ENCODE data around the gene VAX1.

The VAX1 gene

DNA sequence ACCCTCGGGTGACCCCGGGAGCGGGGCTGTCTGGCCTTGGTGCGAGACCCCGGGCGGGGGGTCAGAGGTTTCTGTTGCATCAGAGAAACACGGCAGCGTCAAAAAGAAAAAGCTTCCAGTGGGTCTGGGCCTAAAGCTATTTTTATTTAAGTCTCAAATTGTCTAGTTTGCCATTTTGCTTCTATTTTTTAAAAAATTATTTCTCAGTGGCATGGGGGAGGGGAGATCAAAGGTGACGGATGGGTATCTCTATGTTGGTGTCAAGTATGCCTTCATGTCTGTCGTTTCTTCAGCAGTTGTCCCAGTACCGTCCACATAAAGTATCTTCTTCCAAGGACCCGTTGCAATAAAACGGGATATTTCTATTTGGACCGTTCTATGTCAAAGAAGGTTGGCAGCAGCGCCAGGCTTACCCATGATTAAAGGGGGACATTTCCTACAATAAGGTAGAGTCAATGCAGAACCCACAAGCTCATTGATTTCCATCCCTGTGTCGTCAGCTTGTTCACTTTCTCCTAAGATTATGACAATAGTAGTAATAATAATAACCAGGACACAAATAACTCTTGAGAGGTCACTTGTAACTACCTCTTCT is 26.0 kb upstream of the VAX1 start:
- no peak for DNase-seq

DNA sequence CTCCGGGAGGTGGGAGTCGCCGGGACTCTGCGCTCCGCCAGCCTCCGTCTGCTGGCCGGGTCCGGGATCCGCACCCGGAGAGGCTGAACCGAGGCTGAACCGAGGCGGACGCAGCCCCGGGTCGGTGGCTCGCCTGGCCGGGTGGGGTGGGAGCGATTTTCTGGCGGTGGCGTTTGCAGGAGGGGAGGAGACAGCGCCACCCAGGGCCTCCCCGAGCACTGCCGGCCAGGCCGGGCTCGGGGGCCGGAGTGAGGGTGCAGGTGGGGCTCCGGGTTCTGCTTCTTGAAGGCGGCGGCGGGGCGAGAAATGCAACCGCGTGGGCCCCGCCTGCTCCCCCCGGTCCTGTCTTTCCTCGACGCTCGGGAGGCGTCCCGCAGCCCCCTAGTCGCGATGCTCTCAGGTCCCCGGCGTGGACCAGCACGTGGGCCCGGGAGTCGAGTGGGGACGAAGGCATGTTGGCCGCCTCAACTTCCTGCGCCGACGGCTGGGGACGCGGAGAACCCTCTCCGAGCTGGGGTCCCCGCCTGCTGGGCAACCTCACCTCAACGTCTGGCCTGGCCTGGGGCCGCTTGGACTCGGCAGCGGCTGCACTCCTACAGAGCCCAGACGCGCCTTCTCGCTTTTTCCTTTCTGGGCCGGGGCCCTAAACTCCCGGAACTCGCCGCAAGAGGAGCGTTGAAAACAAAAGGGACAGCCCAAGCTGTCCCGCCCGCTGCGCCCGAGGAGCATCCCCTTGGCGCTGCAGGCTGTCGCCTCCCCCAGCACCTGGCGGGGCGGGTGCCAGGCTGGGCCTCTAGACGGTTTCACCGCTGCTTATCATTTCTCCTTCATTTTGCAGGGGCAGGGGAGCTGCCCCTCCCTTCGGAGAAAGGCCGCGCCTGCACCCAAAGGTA is 25.2 kb upstream of the VAX1 start:
- DNase-seq, result no peak

DNA sequence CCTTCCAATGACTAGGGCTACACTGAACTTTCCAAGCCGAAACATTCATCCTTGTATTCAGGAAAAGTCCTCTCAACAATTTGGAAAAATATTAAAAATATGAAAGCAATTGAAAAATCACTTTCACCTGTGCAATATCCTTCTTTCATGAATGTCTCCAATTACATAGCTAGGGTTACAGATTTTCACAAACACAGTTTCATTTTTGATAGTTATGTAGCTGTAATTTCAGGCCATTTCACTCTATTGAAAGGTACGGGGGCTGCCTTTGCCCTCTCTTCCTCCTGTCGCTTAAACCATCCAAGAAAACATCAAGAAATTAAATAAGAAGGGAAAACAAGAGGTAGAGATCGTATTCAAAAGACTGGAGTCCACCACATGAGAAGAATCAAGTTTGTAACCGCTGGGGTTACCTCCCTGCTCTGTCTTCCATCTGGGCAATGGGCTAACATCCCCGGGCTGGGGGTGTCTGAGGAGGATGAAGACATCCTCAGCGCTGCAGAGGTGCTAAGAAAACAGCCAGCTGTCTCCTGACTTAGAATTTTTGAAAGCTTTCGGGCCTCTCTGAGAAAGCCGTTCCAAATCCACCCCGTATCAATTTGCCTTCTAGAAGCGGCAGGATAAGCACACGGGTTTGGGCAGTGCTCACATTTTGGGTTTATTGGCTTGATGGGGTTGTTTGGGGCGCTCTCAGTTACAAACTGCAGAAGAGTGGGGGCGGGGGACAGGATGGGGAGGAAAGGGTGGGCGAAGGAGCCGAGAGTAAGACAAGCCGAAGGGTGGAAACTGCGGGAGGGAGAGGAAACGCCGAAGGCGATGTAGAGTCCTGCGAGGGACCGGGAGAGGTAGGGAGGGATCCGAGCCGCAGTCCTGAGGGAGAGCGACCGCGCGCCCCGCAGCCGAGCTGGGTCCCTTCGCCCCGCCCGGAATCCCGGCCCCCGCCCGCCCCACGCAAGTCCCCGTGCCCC is 24.3 kb upstream of the VAX1 start:
- DNase-seq, result no peak

DNA sequence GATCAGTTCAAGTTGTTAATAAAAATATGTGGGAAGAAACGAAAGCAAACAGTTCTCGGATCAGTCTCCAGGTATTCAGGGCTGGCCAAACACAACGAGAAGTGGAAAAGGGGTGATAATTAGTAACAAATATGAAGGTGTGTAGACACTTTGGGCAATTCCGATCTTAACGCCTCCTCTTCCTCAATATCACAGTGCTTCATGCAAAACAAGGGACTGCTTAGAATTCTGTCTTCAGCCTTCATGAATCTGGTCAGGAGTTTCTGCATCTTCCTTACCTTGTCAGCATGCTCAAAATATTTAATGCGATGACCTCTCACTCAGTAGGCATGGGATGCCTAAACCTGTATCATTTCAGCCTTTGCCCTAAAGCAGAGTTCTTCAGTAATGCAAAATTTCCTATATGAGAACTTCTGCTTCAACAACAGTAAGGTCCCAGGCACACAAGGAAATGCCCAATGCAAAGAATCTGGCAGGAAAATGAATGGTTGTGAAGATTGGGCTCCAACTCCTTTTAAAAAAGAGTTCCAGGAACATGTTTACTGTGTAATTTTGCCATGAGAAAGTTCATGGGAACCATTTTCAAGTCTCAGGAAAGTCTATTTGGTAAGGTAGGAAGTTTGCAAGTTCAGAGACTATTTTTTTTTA is 23.4 kb upstream of the VAX1 start:
- DNase-seq, result no peak

DNA sequence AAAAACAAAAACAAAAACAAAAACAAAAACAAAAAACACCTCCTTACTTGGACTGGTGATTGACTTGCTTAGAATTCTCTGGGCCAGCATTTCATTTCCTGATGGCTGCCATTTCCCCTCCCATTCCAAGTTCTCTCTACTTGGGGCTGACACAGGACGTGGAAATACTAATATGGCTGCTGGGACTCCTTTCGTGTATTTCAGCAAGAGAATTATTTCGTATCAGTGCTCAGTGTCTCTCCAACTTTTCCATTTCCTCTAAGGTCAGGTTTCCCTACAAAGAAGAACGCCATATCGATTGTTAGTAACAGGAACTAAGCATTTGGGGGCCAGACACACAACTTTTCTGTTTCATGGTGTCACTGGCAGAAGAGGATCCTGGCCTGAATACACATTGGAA is 22.5 kb upstream of the VAX1 start:
- no peak for DNase-seq

DNA sequence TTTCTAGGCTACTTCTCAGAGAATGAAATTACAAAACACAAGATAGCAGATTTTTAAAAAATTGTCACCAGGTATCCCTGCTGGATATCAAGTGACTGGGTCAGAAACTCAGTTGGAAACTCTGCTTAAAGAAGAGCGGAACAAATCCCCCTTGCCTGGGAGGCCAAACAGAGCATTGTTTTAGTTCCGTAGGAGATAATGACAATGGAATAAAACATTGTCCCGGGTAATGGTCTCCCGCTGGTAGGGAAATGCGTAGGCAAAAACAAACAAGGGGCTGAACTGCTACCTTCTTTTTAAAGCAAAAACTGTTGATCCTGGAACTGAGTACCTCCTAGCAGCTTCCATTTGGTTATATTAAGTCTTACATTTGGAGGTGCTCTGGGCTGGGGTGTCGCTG is 21.3 kb upstream of the VAX1 start:
- no peak for DNase-seq

DNA sequence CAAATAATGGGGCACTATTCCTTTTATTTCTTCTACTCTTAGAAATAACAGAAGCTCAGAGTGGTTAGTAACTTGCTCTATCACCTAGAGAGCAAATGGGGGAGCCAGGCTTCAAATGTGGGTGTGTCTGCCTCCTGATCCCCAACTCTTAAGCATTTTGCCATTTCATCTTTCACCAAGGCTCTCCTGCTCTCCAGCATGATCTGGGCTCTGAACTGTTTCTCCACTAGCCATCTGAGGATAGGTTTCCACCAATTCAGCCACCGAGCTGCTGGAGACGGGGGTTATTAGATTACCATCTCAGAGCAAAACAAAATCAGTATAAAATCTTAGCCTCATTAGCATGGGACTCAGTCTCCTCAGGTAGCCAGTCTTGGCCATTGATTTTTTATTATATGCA is 20.2 kb upstream of the VAX1 start:
- DNase-seq, result no peak

DNA sequence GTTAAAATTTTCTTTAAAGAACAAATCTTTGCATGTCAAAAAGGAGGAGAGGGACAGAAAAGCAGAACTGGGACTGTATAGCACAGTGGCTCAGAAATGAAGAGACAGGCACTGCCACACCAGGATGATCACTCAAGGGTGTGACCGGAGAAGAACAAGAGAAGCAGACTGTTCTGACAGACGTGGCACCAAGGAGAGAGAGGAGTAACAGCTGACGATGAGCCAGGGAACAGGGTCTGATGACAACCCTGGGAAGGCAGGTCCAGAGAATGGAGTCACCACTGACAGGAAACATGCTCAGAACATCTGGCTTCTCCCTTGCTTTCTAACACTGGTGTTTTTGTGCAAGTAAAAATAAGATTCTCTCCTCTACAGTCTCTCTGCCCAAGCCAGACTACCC is 14.6 kb upstream of the VAX1 start:
- DNase-seq, result no peak

DNA sequence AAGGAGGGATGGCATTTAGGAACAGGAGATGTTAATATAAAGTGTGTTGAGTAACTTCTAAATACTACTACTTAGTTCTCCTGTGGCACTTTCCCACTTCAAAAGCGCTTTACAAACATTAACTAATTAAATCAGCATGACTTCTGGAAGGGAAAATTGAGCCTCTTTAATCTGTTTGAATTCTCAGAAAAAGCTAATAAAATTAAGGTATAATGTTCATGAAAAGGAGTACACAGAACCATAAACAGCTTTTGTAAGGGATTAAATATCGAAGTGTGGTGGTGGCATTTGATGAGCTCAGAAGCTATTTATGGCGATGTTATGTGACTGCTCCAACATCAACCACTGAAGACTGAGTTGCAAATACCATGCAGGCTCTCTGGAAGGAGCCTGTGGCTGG is 10.2 kb upstream of the VAX1 start:
- no peak for DNase-seq

DNA sequence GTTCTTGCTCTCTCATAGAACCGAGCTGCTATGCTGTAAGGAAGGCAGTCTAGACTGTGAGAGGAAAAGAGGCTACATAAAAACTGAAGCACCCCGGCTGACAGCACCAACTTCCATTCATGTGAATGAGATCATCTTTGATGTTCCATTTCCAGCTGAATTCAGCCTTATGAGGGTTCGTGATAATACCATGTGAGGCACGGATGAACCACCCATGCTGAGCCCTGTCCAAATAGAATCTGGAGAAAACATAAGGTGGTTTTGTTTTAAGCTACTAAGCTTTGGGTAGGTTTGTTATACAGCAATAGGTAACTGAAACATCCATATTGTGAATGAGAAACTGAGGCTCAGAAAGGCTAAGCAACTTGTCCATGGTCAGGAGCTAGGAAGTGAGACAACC is 6.9 kb upstream of the VAX1 start:
- DNase-seq, result no peak

DNA sequence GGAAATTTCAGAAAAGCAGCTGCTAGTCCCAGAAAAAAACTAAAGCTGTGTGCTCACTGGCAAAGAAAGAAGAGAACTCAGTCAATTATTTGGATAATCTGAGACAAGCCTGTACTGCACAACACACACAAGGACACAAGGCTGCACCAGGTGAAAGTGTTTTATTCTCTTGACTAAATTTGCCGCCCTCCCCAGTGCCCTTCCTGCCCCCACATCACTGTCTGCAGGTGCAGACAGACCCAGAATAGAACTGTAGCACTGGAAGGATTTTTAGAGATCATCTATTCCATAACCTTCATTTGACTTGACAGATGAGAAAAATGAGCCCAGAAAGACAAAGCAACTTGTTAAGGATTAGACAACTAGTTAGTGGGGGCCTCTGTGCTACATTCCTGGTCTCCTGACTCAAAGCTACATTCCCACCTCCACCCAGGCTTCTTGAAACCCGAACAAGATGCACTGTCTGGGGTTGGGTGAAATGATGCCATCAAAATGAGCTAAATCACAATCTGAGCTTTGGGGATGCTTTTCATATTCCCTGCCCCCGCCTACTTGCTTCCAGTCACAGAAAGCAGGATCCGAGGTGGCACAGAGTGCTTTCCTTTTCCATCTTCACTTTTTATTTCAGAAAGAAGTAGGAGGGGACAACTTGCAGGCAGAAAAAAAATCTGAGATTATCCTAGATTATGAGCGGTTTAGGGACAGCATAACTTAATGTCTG is 5.2 kb upstream of the VAX1 start:
- DNase-seq, result no peak

DNA sequence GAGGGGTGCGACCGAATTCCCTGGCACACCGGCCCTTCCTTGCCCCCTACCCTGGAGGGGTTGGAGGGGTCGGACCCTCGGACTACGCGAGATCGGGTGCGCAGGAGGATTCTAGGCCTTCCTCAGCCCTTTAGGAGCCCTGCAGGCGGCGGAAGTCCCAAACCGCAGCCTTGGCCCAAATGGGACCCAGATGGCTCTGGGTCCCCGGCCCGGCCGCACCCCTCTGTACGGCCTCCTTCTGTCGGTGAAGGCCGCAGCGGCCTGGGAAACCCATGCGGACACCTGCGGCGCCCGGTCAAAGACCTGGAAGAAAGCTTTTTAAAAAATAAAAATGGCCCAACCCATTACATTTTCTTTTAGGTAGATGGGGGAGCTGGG is 2.4 kb upstream of the VAX1 start:
- DNase-seq, result no peak

DNA sequence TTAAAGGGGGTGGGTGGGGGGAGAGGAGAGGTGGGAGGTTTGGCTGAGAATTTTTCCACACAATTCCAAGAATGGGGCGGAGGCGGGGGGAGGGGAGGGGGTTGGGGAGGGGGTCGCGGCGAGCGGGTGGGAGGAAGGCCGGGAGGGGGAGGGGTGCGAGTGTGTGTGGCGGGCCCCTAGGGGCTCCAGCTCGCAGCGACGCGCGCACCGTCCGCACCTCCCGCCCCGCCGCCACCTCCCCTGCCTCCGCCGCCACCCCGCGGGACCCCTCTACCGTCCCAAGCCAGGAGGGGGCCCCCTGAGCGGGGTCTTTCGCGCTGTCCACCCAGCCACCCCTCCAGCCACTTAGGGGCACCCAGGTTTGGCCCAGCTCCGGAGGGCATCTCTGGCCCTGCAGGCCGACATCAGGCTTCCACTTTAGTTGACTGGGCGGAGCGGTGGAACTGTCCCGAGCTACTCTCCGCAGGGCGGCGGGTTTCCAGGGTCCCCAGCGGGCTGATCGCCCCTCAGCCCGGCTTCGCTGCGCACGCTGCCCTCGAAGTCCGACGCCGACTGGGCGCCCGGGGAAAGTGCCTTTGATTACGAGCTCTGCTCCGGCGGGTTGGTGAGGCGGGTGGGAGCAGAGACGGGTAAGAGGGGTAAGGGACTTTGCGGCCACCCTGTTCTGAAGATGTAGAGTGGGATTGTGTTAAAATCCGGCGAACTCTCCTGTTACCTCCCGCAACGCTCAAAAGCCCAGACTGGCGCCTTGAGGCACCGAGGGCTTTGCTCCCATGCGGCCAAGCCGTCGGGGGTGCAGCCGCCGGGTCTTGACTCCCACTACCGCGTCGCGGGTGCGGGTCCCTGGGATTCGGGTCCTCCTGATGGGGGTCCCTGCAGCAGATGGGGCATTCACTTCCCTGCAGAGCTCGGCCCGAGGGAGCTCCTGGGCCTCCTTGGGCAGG is 1.8 kb upstream of the VAX1 start:
- DNase-seq, result no peak

DNA sequence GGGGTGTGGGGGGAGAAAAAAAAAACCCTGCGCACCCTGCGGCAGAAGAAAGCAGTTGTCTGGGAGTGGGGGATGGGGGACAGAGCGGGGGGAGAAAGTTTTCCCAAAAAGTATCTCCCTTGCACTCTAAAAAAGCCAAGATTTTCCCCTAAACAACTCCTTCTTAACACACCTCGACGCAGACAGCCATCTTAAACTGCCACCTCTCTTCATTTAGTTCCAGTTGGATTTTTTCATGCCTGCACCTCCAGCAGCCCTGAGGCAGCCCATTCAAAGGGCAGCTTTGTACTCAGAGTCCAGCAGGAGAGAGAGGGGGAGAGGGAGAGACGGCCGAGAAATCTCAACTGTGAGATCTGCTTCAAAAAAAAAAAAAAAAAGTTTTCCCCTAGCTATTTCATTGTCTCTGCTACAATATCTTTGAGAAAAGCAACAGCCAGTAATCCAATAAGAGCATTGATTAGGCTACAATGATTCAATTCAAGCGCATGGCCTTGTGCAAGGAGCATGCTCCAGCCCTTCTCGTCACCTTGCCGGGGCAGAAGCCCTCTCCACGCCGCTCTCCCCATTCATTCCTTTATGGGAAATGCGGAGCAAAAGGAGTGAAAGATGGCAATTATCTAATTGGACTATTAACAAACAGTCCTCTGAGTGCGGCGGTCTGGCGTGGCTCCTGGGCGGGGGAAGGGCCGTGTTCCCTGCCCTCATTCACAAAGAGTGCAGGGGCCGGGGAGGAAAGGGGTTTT is 939 bp upstream of the VAX1 start:
- no peak for DNase-seq

DNA sequence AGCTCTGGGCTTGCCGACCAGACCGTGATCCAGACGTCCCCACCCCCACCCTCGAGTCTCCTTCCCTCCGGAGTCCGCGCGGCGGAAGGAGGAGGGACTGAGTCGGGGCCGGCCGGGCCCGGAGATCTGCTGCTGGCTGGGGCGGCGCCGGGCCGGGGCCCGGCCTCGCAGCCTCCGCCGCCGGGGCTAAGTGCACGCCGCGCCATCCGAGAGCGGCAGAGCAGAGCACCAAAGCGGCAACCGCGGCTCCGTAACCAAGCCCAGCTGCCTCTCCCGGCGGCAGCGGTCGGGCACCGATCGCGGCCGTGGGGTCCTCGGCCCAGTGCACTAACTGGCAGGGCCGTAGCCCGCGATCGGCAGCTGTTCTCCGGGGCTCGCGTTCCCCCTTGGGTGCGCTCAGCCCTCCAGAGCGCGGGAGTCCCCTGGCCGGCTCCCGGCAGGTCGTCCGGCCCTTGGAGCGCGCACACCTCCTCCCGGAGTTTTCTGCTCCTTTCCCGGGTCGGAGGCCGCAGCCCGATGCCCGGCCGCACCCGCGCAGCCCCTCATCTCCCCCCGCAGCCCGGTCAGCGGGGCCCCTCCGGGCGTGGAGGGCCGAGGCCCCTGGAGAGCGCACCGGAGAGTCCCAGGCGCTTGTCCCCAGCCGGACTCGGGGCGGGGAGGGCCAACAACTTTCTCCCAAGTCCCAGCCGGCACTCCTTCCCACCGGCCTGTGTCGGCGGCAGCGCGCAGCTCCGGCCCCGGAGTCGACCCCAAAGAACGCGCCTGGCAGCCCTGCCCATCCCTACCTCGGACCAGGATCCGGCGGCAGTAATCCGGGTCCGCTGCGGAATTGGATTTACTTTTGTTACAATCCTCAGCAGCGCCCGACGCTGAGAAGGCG is 799 bp downstream of the VAX1 start:
- no peak for DNase-seq

DNA sequence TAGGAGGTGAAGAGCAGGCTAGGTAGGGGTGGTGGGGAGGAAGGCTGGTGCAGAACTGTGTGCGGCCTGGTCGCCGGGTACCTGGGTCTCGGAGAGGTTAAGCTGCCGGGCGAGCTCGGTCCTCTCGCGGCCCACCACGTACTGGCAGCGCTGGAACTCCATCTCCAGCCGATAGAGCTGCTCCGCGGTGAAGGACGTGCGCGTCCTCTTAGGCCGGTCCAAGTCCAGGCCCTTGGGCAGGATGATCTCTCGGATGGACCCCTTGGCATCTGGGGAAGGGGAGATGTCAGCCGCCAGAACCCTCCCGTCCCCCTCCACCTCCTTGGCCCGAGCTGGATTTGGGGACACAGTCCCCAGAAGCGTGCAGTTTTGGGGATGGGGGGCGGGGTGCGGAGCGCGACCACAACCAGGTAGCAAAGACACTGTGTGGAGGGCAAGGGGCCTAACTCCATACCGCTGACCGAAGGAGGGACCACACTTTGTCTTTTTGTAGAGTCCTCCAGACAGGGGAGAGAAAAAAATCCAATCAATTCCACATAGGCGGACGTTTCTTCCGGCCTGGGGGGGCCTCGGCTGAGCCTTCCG is 1.6 kb downstream of the VAX1 start:
- DNase-seq, result no peak

DNA sequence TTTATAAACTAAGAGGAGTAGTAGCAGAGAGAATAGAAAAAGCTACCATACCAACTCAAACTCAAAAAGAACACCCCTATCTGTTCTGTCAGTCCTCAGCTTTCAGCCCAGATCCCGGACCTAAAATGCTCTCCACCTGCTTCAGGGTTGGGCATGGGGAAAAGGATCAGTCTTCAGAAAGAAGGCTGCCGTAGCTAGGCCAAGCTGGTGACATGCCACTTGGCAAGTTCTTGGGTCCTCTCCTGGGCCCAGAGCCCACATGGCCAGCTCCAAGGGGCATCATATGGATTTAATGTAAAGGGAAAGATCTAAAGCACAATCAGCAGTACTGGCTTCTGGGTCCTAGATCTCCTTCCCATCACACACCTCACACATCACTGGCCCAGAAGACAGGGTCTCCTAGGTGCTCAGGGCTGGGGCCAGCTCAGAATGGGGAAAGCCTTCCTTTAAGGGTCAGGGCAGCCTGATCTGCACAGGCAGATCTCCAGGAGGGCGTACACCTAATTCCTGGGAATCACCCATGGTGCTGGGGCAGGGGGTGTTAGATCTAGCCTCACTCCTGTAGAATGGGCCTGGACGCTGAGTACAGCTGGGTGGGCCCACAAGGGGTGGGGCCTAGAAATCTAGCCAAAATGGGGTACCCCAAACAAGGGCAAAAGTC is 2.5 kb downstream of the VAX1 start:
- DNase-seq, result no peak

DNA sequence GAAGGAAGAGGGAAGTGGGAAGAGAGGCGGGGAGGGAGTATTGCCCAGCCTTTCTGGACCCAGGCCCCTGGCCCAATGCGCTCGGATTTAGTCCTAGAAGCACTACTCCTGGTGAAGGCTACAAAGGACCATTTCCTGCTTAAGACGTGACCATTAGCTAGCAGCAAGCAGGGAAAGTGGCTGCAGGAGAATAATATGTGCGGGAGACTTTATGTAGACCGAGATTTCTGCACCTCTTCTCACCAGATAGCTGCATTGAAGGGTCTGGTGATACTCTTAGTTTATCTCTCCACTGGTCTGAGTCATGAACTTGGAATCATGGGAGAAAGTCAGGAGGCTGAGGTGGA is 3.1 kb downstream of the VAX1 start:
- no peak for DNase-seq
